GM12872 (cell line): Measurements from ENCODE around the gene PPID.

Experiments
- TF ChIP-seq, protein P1 (sequence below): IDR thresholded peaks from 3 replicates; pipeline ENCODE4 v1.5.1; 2011; ENCODE audit warnings: low read depth, mild to moderate bottlenecking, low read length, moderate library complexity; ENCODE audit not compliant: insufficient read depth

The PPID gene

DNA sequence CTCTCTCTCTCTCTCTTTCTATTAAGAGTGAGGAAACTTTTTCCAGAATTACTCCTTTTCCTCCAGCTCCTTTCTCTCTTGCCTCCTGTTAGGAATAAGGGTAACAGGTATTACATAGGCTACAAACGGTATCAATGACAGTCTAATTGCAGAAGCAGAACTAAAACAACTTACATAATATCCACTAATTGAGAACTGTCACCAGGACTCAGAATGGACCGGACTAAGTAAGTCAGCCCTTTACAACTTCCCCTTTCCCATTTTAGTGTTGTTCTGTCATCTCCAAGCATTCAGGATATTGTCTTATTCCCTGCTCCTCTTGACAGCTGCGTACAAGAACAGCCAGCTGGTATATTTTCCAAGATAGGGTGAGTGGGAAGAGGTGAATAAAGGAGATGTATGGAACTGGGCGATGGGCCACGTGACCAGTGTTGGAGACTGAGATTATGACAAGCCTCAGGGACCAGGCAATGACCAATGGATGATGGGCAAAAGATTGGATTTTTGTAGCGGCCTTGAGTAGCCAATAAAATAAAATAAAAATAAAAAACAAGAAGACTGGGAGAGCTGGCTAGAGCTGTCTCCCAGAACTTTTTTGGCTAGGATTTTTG lies 43.3 kb upstream of the PPID start:
- TF ChIP-seq, protein P1, sequence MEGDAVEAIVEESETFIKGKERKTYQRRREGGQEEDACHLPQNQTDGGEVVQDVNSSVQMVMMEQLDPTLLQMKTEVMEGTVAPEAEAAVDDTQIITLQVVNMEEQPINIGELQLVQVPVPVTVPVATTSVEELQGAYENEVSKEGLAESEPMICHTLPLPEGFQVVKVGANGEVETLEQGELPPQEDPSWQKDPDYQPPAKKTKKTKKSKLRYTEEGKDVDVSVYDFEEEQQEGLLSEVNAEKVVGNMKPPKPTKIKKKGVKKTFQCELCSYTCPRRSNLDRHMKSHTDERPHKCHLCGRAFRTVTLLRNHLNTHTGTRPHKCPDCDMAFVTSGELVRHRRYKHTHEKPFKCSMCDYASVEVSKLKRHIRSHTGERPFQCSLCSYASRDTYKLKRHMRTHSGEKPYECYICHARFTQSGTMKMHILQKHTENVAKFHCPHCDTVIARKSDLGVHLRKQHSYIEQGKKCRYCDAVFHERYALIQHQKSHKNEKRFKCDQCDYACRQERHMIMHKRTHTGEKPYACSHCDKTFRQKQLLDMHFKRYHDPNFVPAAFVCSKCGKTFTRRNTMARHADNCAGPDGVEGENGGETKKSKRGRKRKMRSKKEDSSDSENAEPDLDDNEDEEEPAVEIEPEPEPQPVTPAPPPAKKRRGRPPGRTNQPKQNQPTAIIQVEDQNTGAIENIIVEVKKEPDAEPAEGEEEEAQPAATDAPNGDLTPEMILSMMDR: no peak

DNA sequence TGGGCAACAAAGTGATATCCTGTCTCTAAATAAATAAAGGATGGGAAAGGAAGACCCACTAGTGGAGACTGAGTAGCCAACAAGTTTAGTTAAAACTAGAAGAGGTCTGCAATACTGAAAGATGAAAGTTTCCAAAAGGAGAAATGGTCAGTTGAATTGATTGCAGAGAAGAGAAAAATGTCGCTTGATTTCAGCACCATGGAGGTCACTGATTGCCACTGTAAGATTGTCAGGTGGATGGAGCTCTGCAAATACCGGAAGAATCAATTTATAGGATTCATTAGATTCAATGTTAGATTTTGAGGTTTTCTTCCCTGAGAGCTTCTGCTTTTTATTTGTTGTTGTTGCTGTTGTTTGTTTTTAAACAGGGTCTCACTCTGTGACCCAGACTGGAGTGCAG lies 40.3 kb upstream of the PPID start:
- TF ChIP-seq, protein P1: no peak

DNA sequence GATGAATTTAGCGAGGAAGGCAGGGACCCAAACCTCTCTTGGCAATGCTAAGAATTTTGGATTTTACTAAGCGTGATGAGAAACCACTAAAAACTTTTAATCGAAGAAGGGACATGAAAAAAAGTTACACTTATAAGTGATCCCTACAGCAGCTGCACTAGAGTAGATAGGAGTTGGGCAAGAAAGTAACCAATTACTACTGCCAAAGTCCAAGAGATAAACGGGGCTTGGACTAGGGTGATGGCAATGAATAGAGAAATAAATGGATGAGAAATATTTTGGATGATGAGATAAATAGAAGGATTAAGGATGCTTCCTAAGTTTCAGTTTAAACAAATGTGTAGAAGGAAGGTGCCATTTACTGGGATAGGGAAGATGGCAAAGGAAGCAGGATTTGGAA lies 39.4 kb upstream of the PPID start:
- TF ChIP-seq, protein P1: no peak

DNA sequence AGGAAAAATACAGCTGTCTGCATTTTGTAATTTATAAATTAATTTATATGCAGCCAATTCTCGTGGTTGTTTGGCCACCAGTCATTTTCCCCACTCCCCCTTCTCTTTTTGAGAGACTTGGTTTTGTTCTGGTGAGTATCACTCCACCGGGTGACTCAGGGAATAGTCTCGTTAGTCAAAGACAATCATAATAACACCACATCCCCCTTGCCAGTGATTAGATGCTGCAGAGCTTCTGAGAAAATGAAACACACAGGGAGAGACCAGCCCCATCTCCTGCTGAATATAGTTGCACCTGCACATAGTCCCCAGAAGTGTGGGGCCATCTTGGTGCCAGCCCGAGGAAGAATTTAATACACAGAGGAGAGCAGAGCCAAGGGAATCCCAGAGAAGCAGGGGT lies 37.7 kb upstream of the PPID start:
- TF ChIP-seq, protein P1: no peak

DNA sequence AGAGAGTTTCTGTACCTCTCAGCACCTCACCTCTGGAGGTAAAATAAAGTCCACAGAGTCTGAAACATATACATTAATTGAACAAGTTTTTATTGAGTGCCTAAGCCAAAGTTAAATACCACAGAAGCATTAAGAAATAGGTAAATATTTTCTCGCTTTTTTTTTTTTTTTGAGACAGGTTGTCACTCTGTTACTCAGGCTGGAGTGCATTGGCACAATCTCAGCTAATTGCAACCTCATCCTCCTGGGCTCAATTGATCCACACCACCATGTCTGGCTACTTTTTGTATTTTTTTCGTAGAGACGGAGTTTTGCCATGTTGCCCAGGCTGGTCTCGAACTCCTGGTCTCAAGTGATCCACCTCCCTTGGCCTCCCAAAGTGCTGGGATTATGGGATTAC lies 35.5 kb upstream of the PPID start:
- TF ChIP-seq, protein P1: no peak

DNA sequence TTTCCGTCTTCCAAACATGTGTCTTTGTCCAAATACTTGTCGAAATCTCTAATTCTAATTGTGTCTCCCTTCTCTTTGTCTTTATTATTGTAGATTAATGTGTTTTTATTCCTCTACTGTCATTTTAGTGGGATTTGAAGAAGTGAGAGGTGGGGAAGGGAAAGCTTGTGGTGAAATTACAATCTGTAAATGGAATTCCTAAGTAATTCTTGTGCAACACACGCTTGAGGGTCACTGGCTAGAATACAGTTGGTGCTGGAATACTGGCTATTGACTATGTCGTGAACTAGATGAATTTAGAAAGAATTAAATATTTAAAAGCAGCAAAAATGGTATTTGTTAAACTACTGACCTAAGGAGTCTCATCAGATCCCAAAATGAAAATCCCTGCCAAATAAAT lies 34.9 kb upstream of the PPID start:
- TF ChIP-seq, protein P1: no peak

DNA sequence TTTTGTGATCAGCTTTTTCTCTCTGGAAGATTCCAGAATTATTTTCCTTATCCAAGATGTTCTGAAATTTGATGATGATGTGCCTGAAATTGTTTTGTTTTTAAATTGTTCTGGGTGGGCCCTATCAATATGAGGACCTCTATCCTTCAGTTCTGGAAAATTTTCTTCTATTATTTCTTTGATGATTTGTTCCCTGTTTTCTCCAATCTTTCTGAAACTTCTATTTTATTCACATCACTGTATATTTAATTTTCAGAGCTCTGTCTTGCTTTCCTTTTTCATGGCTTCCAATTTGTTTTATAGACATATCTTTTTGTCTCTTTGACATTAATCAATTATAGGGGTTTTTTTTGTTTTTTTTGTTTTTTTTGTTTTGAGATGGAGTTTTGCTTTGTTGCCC lies 33.4 kb upstream of the PPID start:
- TF ChIP-seq, protein P1: no peak
